ENCODE results near the gene LEKR1. TPM values are rescaled to one million over a fixed set of nuclear protein-coding genes. Genes with fewer than 3 reads are reported as not detected.
A peak's percentile ranks its signal among the peaks of the same experiment; 100 is the strongest.

The LEKR1 gene
- total and polyA plus RNA-seq, 9 of the 15 experiments (the other 6 are each of a cell fraction or from before 2014, with no cell fraction given) = 0.76 to 1.8 (median 1.2) TPM

DNA sequence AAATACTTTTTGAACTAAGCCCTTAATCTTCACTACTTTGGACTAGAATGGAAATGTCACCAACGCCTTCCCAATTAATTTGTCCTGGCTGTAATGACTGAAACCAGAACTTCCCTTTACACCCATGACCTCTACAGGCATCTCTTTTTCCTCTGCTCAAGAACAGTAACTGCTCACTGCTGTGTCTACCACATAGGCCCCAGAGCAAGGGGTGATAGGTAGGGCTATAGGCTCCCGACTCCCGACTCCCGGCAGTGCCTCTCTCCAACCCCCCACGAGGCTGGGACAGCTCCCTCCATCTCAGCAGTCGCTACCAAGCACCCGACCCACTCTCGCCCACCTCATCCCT, 384 bp upstream of the LEKR1 start (continued):
- 0 out of 2 replicates have a peak, but pooled peaks have one; percentile 45 for TF ChIP-seq ZNF57 (CRISPR knock-in tag; IDR thresholded peaks at IDR 0.05)
- TF ChIP-seq, protein P1, sequence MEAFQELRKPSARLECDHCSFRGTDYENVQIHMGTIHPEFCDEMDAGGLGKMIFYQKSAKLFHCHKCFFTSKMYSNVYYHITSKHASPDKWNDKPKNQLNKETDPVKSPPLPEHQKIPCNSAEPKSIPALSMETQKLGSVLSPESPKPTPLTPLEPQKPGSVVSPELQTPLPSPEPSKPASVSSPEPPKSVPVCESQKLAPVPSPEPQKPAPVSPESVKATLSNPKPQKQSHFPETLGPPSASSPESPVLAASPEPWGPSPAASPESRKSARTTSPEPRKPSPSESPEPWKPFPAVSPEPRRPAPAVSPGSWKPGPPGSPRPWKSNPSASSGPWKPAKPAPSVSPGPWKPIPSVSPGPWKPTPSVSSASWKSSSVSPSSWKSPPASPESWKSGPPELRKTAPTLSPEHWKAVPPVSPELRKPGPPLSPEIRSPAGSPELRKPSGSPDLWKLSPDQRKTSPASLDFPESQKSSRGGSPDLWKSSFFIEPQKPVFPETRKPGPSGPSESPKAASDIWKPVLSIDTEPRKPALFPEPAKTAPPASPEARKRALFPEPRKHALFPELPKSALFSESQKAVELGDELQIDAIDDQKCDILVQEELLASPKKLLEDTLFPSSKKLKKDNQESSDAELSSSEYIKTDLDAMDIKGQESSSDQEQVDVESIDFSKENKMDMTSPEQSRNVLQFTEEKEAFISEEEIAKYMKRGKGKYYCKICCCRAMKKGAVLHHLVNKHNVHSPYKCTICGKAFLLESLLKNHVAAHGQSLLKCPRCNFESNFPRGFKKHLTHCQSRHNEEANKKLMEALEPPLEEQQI (IDR thresholded peaks at IDR 0.05) = 0 out of 2 replicates have a peak, but pooled peaks have one; percentile 4
- peak; percentile 77 for TF ChIP-seq NFRKB (IDR thresholded peaks at IDR 0.05; ENCODE audit: low read depth)
- TF ChIP-seq, protein P2, sequence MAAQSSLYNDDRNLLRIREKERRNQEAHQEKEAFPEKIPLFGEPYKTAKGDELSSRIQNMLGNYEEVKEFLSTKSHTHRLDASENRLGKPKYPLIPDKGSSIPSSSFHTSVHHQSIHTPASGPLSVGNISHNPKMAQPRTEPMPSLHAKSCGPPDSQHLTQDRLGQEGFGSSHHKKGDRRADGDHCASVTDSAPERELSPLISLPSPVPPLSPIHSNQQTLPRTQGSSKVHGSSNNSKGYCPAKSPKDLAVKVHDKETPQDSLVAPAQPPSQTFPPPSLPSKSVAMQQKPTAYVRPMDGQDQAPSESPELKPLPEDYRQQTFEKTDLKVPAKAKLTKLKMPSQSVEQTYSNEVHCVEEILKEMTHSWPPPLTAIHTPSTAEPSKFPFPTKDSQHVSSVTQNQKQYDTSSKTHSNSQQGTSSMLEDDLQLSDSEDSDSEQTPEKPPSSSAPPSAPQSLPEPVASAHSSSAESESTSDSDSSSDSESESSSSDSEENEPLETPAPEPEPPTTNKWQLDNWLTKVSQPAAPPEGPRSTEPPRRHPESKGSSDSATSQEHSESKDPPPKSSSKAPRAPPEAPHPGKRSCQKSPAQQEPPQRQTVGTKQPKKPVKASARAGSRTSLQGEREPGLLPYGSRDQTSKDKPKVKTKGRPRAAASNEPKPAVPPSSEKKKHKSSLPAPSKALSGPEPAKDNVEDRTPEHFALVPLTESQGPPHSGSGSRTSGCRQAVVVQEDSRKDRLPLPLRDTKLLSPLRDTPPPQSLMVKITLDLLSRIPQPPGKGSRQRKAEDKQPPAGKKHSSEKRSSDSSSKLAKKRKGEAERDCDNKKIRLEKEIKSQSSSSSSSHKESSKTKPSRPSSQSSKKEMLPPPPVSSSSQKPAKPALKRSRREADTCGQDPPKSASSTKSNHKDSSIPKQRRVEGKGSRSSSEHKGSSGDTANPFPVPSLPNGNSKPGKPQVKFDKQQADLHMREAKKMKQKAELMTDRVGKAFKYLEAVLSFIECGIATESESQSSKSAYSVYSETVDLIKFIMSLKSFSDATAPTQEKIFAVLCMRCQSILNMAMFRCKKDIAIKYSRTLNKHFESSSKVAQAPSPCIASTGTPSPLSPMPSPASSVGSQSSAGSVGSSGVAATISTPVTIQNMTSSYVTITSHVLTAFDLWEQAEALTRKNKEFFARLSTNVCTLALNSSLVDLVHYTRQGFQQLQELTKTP (IDR thresholded peaks at IDR 0.05; ENCODE audit: low read depth in 1 of 2, partially characterized antibody in 2 of 2) = peak in 1 of 2 experiments; percentile 74
- peak; percentile 19 to 26; a peak in 1 of 4 replicates for TF ChIP-seq RAD21 (CRISPR knock-in tag; conservative IDR thresholded peaks at IDR 0.05 in 1 of 2, IDR thresholded peaks at IDR 0.05 in 1 of 2)
- TF ChIP-seq KLF13 (tag; IDR thresholded peaks at IDR 0.05; ENCODE audit: borderline replicate concordance, low read depth) = no peak
- TF ChIP-seq YY1 (IDR thresholded peaks at IDR 0.05; ENCODE audit: borderline replicate concordance in 1 of 3, control insufficient read depth in 1 of 3, extremely low read depth in 1 of 3, insufficient read depth in 3 of 3, insufficient read length in 1 of 3, insufficient replicate concordance in 2 of 3, low read depth in 1 of 3, low read length in 2 of 3) = peak in 2 of 3 experiments; percentile 4 to 36
- peak; percentile 44; the same call in 1 of the 2 replicates for TF ChIP-seq ZNF24 (IDR thresholded peaks at IDR 0.05)
- TF ChIP-seq ZBTB17 (CRISPR knock-in tag; IDR thresholded peaks at IDR 0.05) = peak; percentile 25; the same call in 1 of the 2 replicates
- TF ChIP-seq, protein P3, sequence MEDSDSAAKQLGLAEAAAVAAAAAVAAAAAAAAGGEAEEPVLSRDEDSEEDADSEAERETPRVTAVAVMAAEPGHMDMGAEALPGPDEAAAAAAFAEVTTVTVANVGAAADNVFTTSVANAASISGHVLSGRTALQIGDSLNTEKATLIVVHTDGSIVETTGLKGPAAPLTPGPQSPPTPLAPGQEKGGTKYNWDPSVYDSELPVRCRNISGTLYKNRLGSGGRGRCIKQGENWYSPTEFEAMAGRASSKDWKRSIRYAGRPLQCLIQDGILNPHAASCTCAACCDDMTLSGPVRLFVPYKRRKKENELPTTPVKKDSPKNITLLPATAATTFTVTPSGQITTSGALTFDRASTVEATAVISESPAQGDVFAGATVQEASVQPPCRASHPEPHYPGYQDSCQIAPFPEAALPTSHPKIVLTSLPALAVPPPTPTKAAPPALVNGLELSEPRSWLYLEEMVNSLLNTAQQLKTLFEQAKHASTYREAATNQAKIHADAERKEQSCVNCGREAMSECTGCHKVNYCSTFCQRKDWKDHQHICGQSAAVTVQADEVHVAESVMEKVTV (CRISPR knock-in tag; IDR thresholded peaks at IDR 0.05) = peak; percentile 31; the same call in 1 of the 2 replicates
- no peak for TF ChIP-seq ZNF165 (CRISPR knock-in tag; IDR thresholded peaks at IDR 0.05; ENCODE audit: borderline replicate concordance)
- TF ChIP-seq FOSL1 (tag; conservative IDR thresholded peaks at IDR 0.05) = peak; percentile 47; the same call in 1 of the 2 replicates
- TF ChIP-seq BRD4 (IDR thresholded peaks at IDR 0.05) = 0 out of 2 replicates have a peak, but pooled peaks have one; percentile 59
- TF ChIP-seq SMAD3 (CRISPR knock-in tag; conservative IDR thresholded peaks at IDR 0.05) = 0 out of 2 replicates have a peak, but pooled peaks have one; percentile 24
- peak; percentile 84 for TF ChIP-seq ZNF589 (CRISPR knock-in tag; IDR thresholded peaks at IDR 0.05; ENCODE audit: low read depth)
- no peak for TF ChIP-seq CBFA2T2 (conservative IDR thresholded peaks at IDR 0.05)
- TF ChIP-seq, protein P4, sequence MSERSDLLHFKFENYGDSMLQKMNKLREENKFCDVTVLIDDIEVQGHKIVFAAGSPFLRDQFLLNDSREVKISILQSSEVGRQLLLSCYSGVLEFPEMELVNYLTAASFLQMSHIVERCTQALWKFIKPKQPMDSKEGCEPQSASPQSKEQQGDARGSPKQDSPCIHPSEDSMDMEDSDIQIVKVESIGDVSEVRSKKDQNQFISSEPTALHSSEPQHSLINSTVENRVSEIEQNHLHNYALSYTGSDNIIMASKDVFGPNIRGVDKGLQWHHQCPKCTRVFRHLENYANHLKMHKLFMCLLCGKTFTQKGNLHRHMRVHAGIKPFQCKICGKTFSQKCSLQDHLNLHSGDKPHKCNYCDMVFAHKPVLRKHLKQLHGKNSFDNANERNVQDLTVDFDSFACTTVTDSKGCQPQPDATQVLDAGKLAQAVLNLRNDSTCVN (CRISPR knock-in tag; IDR thresholded peaks at IDR 0.05) = peak; percentile 87
- no peak for TF ChIP-seq MTA2 (IDR thresholded peaks at IDR 0.05; ENCODE audit: low read depth)

All from K562 (cell line).